HEK293T (cell line): Measurements from ENCODE around the gene KRT2.

Experiments
- FOXA1 ChIP-seq: fragments of 450-650 bp; IDR thresholded peaks from 2 replicates; pipeline ENCODE4 v1.6.1; 2016; ENCODE audit warnings: mild to moderate bottlenecking
- L3MBTL2 ChIP-seq: fragments of 450-650 bp; conservative IDR thresholded peaks from 2 replicates; pipeline ENCODE4 v1.6.1; 2016; ENCODE audit warnings: mild to moderate bottlenecking

DNA sequence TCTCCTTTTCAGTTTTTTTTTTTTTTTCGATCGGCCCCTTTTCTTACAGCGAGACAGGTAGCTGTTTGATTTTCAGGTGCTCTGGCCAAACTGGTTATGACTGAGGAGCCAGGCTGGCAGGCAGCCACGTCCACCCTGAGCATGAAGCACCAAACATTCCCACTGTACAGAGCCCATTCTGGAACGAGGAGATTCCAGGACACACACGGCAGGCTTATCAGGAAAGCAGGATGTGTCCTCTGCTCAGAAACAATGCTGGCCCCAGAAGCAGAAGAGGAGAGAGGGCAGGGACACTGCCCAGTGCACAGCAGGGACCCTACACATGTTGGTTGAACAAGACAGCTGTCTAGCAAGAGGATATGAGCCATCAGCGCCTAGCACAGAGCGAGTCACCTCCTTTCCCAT lies 3.7 kb upstream of the KRT2 start:
- TF ChIP-seq FOXA1 (no peak), L3MBTL2 (no peak)
